GM12878 (cell line): ENCODE data around the gene MITF. TPM values are rescaled to one million over a fixed set of nuclear protein-coding genes. Genes with fewer than 3 reads are reported as not detected.

Experiments used
- ATAC-seq: fragments of 200-7000 bp; cut with Tn5 transposase; 3 replicates; pipeline ENCODE4 v1.9.1; 2020; ENCODE audit warnings: mild to moderate bottlenecking, moderate library complexity
- BruUV-seq: library from RNA; stranded (reverse); fragments of 400-500 nt; replicated peaks from 2 replicates; lab custom pipeline; 2021; lab: Mats Ljungman, UMichigan
- CTCF ChIA-PET: fragments of 300-600 bp; sonication (Branson Sonifier 250); formaldehyde crosslinking; extraction: SDS; loops from one replicate; lab custom pipeline; 2021; ENCODE audit warnings: inconsistent platforms; lab: Yijun Ruan, JAX
- POLR2A ChIA-PET: fragments of 350-600 bp; formaldehyde crosslinking; extraction: SDS; loops from one replicate; lab custom pipeline; 2021; ENCODE audit warnings: inconsistent platforms; lab: Charles Lee
- RAD21 ChIA-PET: fragments of 300-600 bp; sonication (Branson Sonifier 250); formaldehyde crosslinking; loops from one replicate; lab custom pipeline; 2023; ENCODE audit warnings: antibody characterized with exemption; ENCODE audit not compliant: unreplicated experiment; lab: Charles Lee
- SMC1A ChIA-PET: fragments of 300-600 bp; sonication (Branson Sonifier 250); formaldehyde crosslinking; loops from one replicate; lab custom pipeline; 2023; ENCODE audit not compliant: unreplicated experiment, uncharacterized antibody; lab: Charles Lee
- DNase-seq: peaks from one replicate; pipeline ENCODE4 v3.0.0-alpha.2; 2011; ENCODE audit warnings: low read depth, low spot score
- FAIRE-seq: peaks from 3 replicates; lab custom pipeline; 2011; peaks lifted over from hg19 to GRCh38; lab: Jason Lieb, UNC
- H2AFZ ChIP-seq: 2 replicates; pipeline ENCODE4 v1.6.0; 2011; ENCODE audit warnings: low read depth, low read length, control low read depth; ENCODE audit not compliant: control insufficient read depth
- H3K27ac ChIP-seq: 2 replicates; pipeline ENCODE4 v1.5.1; 2011; ENCODE audit warnings: control low read depth; ENCODE audit not compliant: control insufficient read depth, insufficient read depth
- H3K27me3 ChIP-seq, 2 experiments: replicated peaks in 1 of 2; 2 replicates each; pipeline versions ENCODE4 v1.6.0 to v1.6.1; 2011; ENCODE audit warnings: low read length in 1 of 2; ENCODE audit not compliant: control insufficient read depth in 2 of 2, insufficient read depth in 2 of 2
- H3K36me3 ChIP-seq, 2 experiments: 2 replicates each; pipeline ENCODE4 v1.5.1; 2011; ENCODE audit warnings: low read length in 1 of 2; ENCODE audit not compliant: control insufficient read depth in 2 of 2, insufficient read depth in 2 of 2
- H3K4me1 ChIP-seq: 2 replicates; pipeline ENCODE4 v1.6.1; 2011; ENCODE audit warnings: mild to moderate bottlenecking, low read length, moderate library complexity, mixed read lengths; ENCODE audit not compliant: control insufficient read depth, insufficient read depth
- H3K4me2 ChIP-seq: 2 replicates; pipeline ENCODE4 v1.6.0; 2011; ENCODE audit warnings: control low read depth; ENCODE audit not compliant: control insufficient read depth, insufficient read depth
- H3K4me3 ChIP-seq: fragments of 200-600 bp; sonication (generic); 2 replicates; pipeline ENCODE4 v1.5.1; 2016
- H3K79me2 ChIP-seq: 2 replicates; pipeline ENCODE4 v1.6.0; 2011; ENCODE audit warnings: low read length; ENCODE audit not compliant: control insufficient read depth, insufficient read depth
- H3K9ac ChIP-seq: 2 replicates; pipeline ENCODE4 v1.8.0; 2011; ENCODE audit warnings: low read length, control low read depth, mixed read lengths; ENCODE audit not compliant: control insufficient read depth, insufficient read depth
- H3K9me3 ChIP-seq: replicated peaks from 3 replicates; pipeline ENCODE4 v1.5.1; 2011; ENCODE audit warnings: mild to moderate bottlenecking, low read length; ENCODE audit not compliant: control insufficient read depth, insufficient read depth
- H4K20me1 ChIP-seq: 2 replicates; pipeline ENCODE4 v1.6.0; 2011; ENCODE audit not compliant: control insufficient read depth, insufficient read depth
- BMI1 ChIP-seq: fragments of 450-650 bp; IDR thresholded peaks from 2 replicates; pipeline ENCODE4 v1.6.1; 2016; ENCODE audit warnings: mild to moderate bottlenecking, moderate library complexity, borderline replicate concordance
- CHD4 ChIP-seq: fragments of 200-600 bp; sonication (generic); IDR thresholded peaks from 2 replicates; pipeline ENCODE4 v1.6.1; 2016; ENCODE audit warnings: mild to moderate bottlenecking
- CREM ChIP-seq: IDR thresholded peaks from 2 replicates; pipeline ENCODE4 v1.6.1; 2014; ENCODE audit warnings: antibody characterized with exemption, low read depth
- ESRRA ChIP-seq: IDR thresholded peaks from 2 replicates; pipeline ENCODE4 v1.6.1; 2012; ENCODE audit warnings: mild to moderate bottlenecking, low read length, improper control_type of control experiment
- GATAD2B ChIP-seq: fragments of 450-650 bp; conservative IDR thresholded peaks from 2 replicates; pipeline ENCODE4 v1.6.1; 2017; ENCODE audit warnings: low read depth, mild to moderate bottlenecking, moderate library complexity
- HCFC1 ChIP-seq: fragments of 150-350 bp; IDR thresholded peaks from 2 replicates; pipeline ENCODE4 v1.6.1; 2014; ENCODE audit warnings: low read length
- HDAC6 ChIP-seq: fragments of 200-600 bp; sonication (generic); IDR thresholded peaks from one replicate; pipeline ENCODE4 v1.8.0; 2017; ENCODE audit warnings: antibody characterized with exemption; ENCODE audit not compliant: unreplicated experiment
- IKZF2 ChIP-seq, 2 experiments: fragments of 450-650 bp; IDR thresholded peaks; 2 replicates each; pipeline ENCODE4 v1.6.1; 2017; ENCODE audit warnings: mild to moderate bottlenecking in 2 of 2, moderate library complexity in 2 of 2
- KLF5 ChIP-seq: fragments of 450-650 bp; IDR thresholded peaks from 2 replicates; pipeline ENCODE4 v1.6.1; 2014; ENCODE audit warnings: mild to moderate bottlenecking; ENCODE audit not compliant: partially characterized antibody
- PML ChIP-seq: IDR thresholded peaks from 2 replicates; pipeline ENCODE4 v1.6.1; 2012; ENCODE audit warnings: low read length, inconsistent platforms
- POLR2AphosphoS5 ChIP-seq: IDR thresholded peaks from 2 replicates; pipeline ENCODE4 v1.6.1; 2011; ENCODE audit warnings: mild to moderate bottlenecking, low read length, inconsistent platforms
- RB1 ChIP-seq: fragments of 450-650 bp; formaldehyde crosslinking; IDR thresholded peaks from 2 replicates; pipeline ENCODE4 v1.6.1; 2017; ENCODE audit warnings: mild to moderate bottlenecking, borderline replicate concordance
- SIN3A ChIP-seq: IDR thresholded peaks from 2 replicates; pipeline ENCODE4 v1.6.1; 2012; ENCODE audit warnings: low read depth, low read length, improper control_type of control experiment
- SMARCA5 ChIP-seq: fragments of 450-650 bp; IDR thresholded peaks from 2 replicates; pipeline ENCODE4 v1.6.1; 2017; ENCODE audit warnings: mild to moderate bottlenecking
- STAT1 ChIP-seq: fragments of 450-650 bp; conservative IDR thresholded peaks from 2 replicates; pipeline ENCODE4 v1.6.1; 2014; ENCODE audit warnings: antibody characterized with exemption, mild to moderate bottlenecking
- SUPT20H ChIP-seq: IDR thresholded peaks from 2 replicates; pipeline ENCODE4 v1.6.1; 2011; ENCODE audit warnings: low read depth, mild to moderate bottlenecking, low read length, moderate library complexity, borderline replicate concordance; ENCODE audit not compliant: control insufficient read depth
- TCF12 ChIP-seq: IDR thresholded peaks from 2 replicates; pipeline ENCODE4 v1.6.1; 2011; ENCODE audit warnings: low read depth, mild to moderate bottlenecking, low read length
- WGBS: methylation state at CpG from one replicate; pipeline ENCODE4 v1.1.6; 2016; ENCODE audit warnings: low lambda C conversion rate; ENCODE audit not compliant: insufficient replicate concordance, insufficient coverage; ENCODE audit errors: missing lambda C conversion rate; 5-methylcytosine and 5-hydroxymethylcytosine counted together
- in situ Hi-C: fragments of 300-500 bp; cut with MboI; formaldehyde crosslinking; loops from 9 replicates; pipeline ENCODE4 v1.14.3; 2018; ENCODE audit warnings: mixed read lengths
- intact Hi-C: fragments of 100-400 bp; cut with micrococcal nuclease; formaldehyde crosslinking; loops from one replicate; pipeline ENCODE4 v1.14.2; 2022; ENCODE audit not compliant: unreplicated experiment
- polyA plus RNA-seq, 11 experiments: library from polyadenylated mRNA; depleted of rRNA in 4 of 11; unstranded in 6 of 11; stranded (reverse) in 5 of 11; fragments of >200 nt; fragmentation: Nextera tagmentation in 4 of 11; fragmentation: Illumina TruSeq in 1 of 11; extraction: Ambion mirVana in 4 of 11; extraction: Trizol in 1 of 11; gene quantifications; 1 replicate in 1 of 11; 2 replicates in 10 of 11; pipeline versions ENCODE4 v1.2.1 to v1.2.3, GENCODE V29; 2011 to 2016; ENCODE audit warnings: inconsistent platforms in 2 of 11, missing spikeins in 2 of 11, low read depth in 1 of 11
- total RNA-seq, 4 experiments: library from RNA; depleted of rRNA in 3 of 4; stranded (reverse); fragments of >200 nt in 3 of 4; fragmentation: Illumina TruSeq in 1 of 4; extraction: Trizol in 1 of 4; gene quantifications; 2 replicates each; pipeline versions ENCODE4 v1.2.1 to v1.2.3, GENCODE V29; 2013 to 2021
- TF ChIP-seq, protein P1 (sequence below): IDR thresholded peaks from 2 replicates; pipeline ENCODE4 v1.6.1; 2011; ENCODE audit warnings: low read depth, mild to moderate bottlenecking, low read length, moderate library complexity, borderline replicate concordance; ENCODE audit errors: extremely low read depth
- TF ChIP-seq, protein P2 (sequence below): IDR thresholded peaks from 2 replicates; pipeline ENCODE4 v1.6.1; 2012; ENCODE audit warnings: low read depth, low read length, improper control_type of control experiment
- TF ChIP-seq, protein P3 (sequence below): fragments of 450-650 bp; IDR thresholded peaks from 2 replicates; pipeline ENCODE4 v1.6.1; 2017; ENCODE audit warnings: mild to moderate bottlenecking, moderate library complexity

Gene MITF
- total and polyA plus RNA-seq, 10 of the 15 experiments (the other 5 are each of a cell fraction or from before 2014, with no cell fraction given), result under 0.01 to 0.90 (median 0.06) TPM; not detected in 3

DNA sequence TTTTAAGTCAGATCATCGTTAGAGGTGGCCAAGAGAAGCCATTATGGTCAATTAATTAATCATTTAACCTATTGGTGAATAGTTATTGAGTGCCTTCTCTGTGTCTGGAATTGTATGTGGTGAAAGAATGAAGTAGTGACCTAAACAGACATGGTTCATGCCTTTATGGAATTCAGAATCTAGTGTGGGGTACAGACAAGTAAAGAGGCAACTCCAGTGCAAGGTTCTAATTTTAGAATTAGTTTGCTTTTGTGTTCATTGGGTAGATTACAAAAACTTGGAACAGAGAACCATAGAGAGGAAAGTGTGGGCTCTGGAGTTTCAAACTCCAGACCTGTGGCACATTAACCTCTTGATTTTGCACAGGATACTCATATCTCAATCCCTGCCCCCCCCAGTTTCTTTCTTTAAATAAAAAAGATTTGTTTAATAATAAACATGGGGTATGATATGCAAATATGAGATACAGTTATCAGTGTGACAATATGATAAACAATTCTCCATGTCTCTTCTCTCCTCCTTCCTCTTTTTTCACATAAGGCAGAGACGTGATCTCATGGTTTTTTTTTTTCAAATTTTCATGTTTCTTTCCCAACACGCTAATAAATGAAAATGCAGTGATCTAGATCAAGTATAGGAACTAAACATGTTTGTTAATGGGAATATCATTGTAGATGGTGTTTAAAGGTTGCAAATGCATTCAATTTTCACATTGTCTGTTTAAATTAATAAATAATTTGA is 117.9 kb downstream of the MITF start:
- no peak overlapping the region for H3K4me3 ChIP-seq
- FAIRE-seq, result no peak
- in situ Hi-C loops, result no loop called here

More for the DNA sequence above, 117.9 kb downstream of the MITF start:
- Histone ChIP-seq H2AFZ (no peak overlapping the region), H3K79me2 (no peaks in the 10 kb centered on the region), H3K27ac (no peak overlapping the region), H3K9me3 (no peaks in the 10 kb centered on the region), H3K36me3 (no peaks in the 10 kb centered on the region), H3K4me1 (no peaks in the 10 kb centered on the region), H3K27me3 (no peaks in the 10 kb centered on the region), H3K9ac (no peak overlapping the region), H3K4me2 (no peak overlapping the region), H4K20me1 (no peaks in the 10 kb centered on the region)
- ChIA-PET SMC1A (no interaction called here), POLR2A (no interaction called here), CTCF (no interaction called here), RAD21 (no interaction called here)
- no peak for DNase-seq
- no TSS peak for BruUV-seq
- TF ChIP-seq HDAC6, result no peak
- TF ChIP-seq BMI1, result no peak
- TF ChIP-seq, protein P1, sequence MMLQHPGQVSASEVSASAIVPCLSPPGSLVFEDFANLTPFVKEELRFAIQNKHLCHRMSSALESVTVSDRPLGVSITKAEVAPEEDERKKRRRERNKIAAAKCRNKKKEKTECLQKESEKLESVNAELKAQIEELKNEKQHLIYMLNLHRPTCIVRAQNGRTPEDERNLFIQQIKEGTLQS, result no peak
- no peak for TF ChIP-seq CHD4
- no peak for TF ChIP-seq PML
- no peak for TF ChIP-seq KLF5
- no peak for TF ChIP-seq SMARCA5
- TF ChIP-seq CREM, result no peak
- no peak for TF ChIP-seq SIN3A
- no peak for TF ChIP-seq STAT1
- TF ChIP-seq ESRRA, result no peak
- TF ChIP-seq SUPT20H, result no peak
- no peak for TF ChIP-seq IKZF2 (IDR thresholded peaks at IDR 0.05)
- no peak for TF ChIP-seq TCF12
- TF ChIP-seq, protein P2, sequence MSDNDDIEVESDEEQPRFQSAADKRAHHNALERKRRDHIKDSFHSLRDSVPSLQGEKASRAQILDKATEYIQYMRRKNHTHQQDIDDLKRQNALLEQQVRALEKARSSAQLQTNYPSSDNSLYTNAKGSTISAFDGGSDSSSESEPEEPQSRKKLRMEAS, result no peak
- TF ChIP-seq, protein P3, sequence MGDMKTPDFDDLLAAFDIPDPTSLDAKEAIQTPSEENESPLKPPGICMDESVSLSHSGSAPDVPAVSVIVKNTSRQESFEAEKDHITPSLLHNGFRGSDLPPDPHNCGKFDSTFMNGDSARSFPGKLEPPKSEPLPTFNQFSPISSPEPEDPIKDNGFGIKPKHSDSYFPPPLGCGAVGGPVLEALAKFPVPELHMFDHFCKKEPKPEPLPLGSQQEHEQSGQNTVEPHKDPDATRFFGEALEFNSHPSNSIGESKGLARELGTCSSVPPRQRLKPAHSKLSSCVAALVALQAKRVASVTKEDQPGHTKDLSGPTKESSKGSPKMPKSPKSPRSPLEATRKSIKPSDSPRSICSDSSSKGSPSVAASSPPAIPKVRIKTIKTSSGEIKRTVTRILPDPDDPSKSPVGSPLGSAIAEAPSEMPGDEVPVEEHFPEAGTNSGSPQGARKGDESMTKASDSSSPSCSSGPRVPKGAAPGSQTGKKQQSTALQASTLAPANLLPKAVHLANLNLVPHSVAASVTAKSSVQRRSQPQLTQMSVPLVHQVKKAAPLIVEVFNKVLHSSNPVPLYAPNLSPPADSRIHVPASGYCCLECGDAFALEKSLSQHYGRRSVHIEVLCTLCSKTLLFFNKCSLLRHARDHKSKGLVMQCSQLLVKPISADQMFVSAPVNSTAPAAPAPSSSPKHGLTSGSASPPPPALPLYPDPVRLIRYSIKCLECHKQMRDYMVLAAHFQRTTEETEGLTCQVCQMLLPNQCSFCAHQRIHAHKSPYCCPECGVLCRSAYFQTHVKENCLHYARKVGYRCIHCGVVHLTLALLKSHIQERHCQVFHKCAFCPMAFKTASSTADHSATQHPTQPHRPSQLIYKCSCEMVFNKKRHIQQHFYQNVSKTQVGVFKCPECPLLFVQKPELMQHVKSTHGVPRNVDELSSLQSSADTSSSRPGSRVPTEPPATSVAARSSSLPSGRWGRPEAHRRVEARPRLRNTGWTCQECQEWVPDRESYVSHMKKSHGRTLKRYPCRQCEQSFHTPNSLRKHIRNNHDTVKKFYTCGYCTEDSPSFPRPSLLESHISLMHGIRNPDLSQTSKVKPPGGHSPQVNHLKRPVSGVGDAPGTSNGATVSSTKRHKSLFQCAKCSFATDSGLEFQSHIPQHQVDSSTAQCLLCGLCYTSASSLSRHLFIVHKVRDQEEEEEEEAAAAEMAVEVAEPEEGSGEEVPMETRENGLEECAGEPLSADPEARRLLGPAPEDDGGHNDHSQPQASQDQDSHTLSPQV, result no peak
- TF ChIP-seq RB1, result no peak
- no peak for TF ChIP-seq HCFC1
- TF ChIP-seq GATAD2B, result no peak
- TF ChIP-seq POLR2AphosphoS5, result no peak
- WGBS, result 3% methylated on average over 3 of the region's 3 CpGs
- ATAC-seq, result no peak
- intact Hi-C loops, result no loop called here
